H1 (cell line): ENCODE results near the gene PPP1R13B. TPM values are rescaled to one million over a fixed set of nuclear protein-coding genes. Genes with fewer than 3 reads are reported as not detected.

Experiments used
- CTCF ChIA-PET: fragments of 300-600 bp; sonication (Branson Sonifier 250); formaldehyde crosslinking; loops from one replicate; lab custom pipeline; 2021; ENCODE audit not compliant: partially characterized antibody; lab: Charles Lee
- POLR2A ChIA-PET: fragments of 300-600 bp; sonication (Branson Sonifier 250); formaldehyde crosslinking; loops from one replicate; lab custom pipeline; 2021; ENCODE audit warnings: inconsistent platforms; ENCODE audit not compliant: partially characterized antibody; lab: Charles Lee
- DNase-seq, 2 experiments: peaks; one replicate each; pipeline versions ENCODE4 v3.0.0 to v3.0.0-alpha.2; 2010 to 2022; ENCODE audit warnings: low spot score in 2 of 2, low read depth in 1 of 2, mixed read lengths in 1 of 2
- FAIRE-seq: peaks from 2 replicates; lab custom pipeline; 2011; peaks lifted over from hg19 to GRCh38; lab: Jason Lieb, UNC
- H2AFZ ChIP-seq: 2 replicates; pipeline ENCODE4 v1.8.1; 2012; ENCODE audit warnings: low read length, inconsistent platforms
- H2AK5ac ChIP-seq: 2 replicates; pipeline ENCODE4 v1.6.1; 2013; ENCODE audit warnings: low read depth, low read length
- H2BK120ac ChIP-seq: replicated peaks from 2 replicates; pipeline ENCODE3; 2013; ENCODE audit warnings: low read depth, low read length, inconsistent platforms
- H2BK12ac ChIP-seq: 2 replicates; pipeline ENCODE4 v1.6.1; 2013; ENCODE audit warnings: low read depth, low read length
- H2BK15ac ChIP-seq: 2 replicates; pipeline ENCODE4 v1.6.1; 2013; ENCODE audit warnings: low read length
- H2BK20ac ChIP-seq: 2 replicates; pipeline ENCODE4 v1.6.1; 2013; ENCODE audit warnings: low read length
- H2BK5ac ChIP-seq: 2 replicates; pipeline ENCODE4 v1.6.1; 2013; ENCODE audit warnings: low read depth, low read length
- H3K14ac ChIP-seq: 2 replicates; pipeline ENCODE4 v1.6.1; 2013; ENCODE audit warnings: inconsistent platforms; ENCODE audit not compliant: insufficient read length
- H3K18ac ChIP-seq: 2 replicates; pipeline ENCODE4 v1.6.1; 2013; ENCODE audit warnings: low read length; ENCODE audit errors: extremely low read depth
- H3K23ac ChIP-seq: 2 replicates; pipeline ENCODE4 v1.6.1; 2013; ENCODE audit warnings: inconsistent platforms; ENCODE audit not compliant: insufficient read length
- H3K23me2 ChIP-seq: 2 replicates; pipeline ENCODE4 v1.6.1; 2013; ENCODE audit warnings: low read depth, low read length
- H3K27ac ChIP-seq: 2 replicates; pipeline ENCODE4 v1.6.1; 2011; ENCODE audit warnings: low read depth, low read length, inconsistent platforms
- H3K27me3 ChIP-seq, 4 experiments: replicated peaks in 1 of 4; 1 replicate in 1 of 4; 2 replicates in 3 of 4; pipeline versions ENCODE4 v1.6.1 to v1.8.1; 2011 to 2013; ENCODE audit warnings: low read length in 3 of 4, mild to moderate bottlenecking in 3 of 4, inconsistent platforms in 2 of 4, mixed read lengths in 2 of 4, moderate library complexity in 1 of 4; ENCODE audit not compliant: control insufficient read depth in 3 of 4, insufficient read depth in 3 of 4; ENCODE audit errors: extremely low read depth in 1 of 4
- H3K36me3 ChIP-seq, 4 experiments: 2 replicates each; pipeline versions ENCODE4 v1.6.1 to v1.8.1; 2011 to 2013; ENCODE audit warnings: mild to moderate bottlenecking in 4 of 4, low read length in 3 of 4, moderate library complexity in 2 of 4, control low read depth in 1 of 4, inconsistent platforms in 1 of 4; ENCODE audit not compliant: insufficient read depth in 4 of 4, control insufficient read depth in 2 of 4
- H3K4ac ChIP-seq: replicated peaks from 2 replicates; pipeline ENCODE3; 2013; ENCODE audit warnings: low read length, low read depth, mixed read lengths, inconsistent platforms; ENCODE audit not compliant: insufficient read length
- H3K4me1 ChIP-seq, 4 experiments: replicated peaks in 1 of 4; 1 replicate in 1 of 4; 2 replicates in 3 of 4; pipeline versions ENCODE4 v1.6.1 to v1.8.1; 2011 to 2013; ENCODE audit warnings: low read length in 3 of 4, inconsistent platforms in 2 of 4, mixed read lengths in 1 of 4; ENCODE audit not compliant: insufficient read depth in 4 of 4, control insufficient read depth in 3 of 4
- H3K4me2 ChIP-seq, 2 experiments: 2 replicates each; pipeline versions ENCODE4 v1.6.1 to v1.8.1; 2011 to 2013; ENCODE audit warnings: low read depth in 2 of 2, low read length in 2 of 2, control low read depth in 1 of 2, inconsistent platforms in 1 of 2, mild to moderate bottlenecking in 1 of 2; ENCODE audit not compliant: insufficient read depth in 1 of 2
- H3K4me3 ChIP-seq, 4 experiments: fragments of 200-600, 300-600 bp in 1 of 4; sonication (generic), shearing (Covaris generic), sonication (Bioruptor Twin) in 1 of 4; 2 replicates each; pipeline versions ENCODE4 v1.5.1 to v1.8.1; 2011 to 2016; ENCODE audit warnings: low read length in 4 of 4, low read depth in 3 of 4, control low read depth in 2 of 4, inconsistent platforms in 2 of 4, mild to moderate bottlenecking in 2 of 4, mixed read lengths in 1 of 4, moderate library complexity in 1 of 4; ENCODE audit not compliant: insufficient read depth in 2 of 4; ENCODE audit errors: extremely low read depth in 1 of 4
- H3K56ac ChIP-seq: replicated peaks from 2 replicates; pipeline ENCODE3; 2013; ENCODE audit warnings: low read depth, mild to moderate bottlenecking, mixed read lengths, low read length, inconsistent platforms; ENCODE audit not compliant: insufficient read length
- H3K79me1 ChIP-seq: 2 replicates; pipeline ENCODE4 v1.6.1; 2013; ENCODE audit warnings: low read depth, low read length, control low read depth
- H3K79me2 ChIP-seq, 2 experiments: 2 replicates each; pipeline versions ENCODE4 v1.6.1 to v1.8.1; 2012 to 2013; ENCODE audit warnings: low read length in 2 of 2, mild to moderate bottlenecking in 2 of 2, inconsistent platforms in 1 of 2; ENCODE audit not compliant: insufficient read depth in 2 of 2, control insufficient read depth in 1 of 2
- H3K9ac ChIP-seq, 4 experiments: replicated peaks in 1 of 4; 1 replicate in 1 of 4; 2 replicates in 3 of 4; pipeline versions ENCODE4 v1.6.1 to v1.8.1; 2011 to 2013; ENCODE audit warnings: low read depth in 3 of 4, low read length in 3 of 4, control low read depth in 2 of 4, mild to moderate bottlenecking in 2 of 4, moderate library complexity in 2 of 4, inconsistent platforms in 1 of 4; ENCODE audit errors: extremely low read depth in 1 of 4
- H3K9me3 ChIP-seq, 2 experiments: 2 replicates each; pipeline versions ENCODE4 v1.6.1 to v1.8.1; 2012 to 2013; ENCODE audit warnings: mild to moderate bottlenecking in 2 of 2, moderate library complexity in 2 of 2, control low read depth in 1 of 2, inconsistent platforms in 1 of 2, low read depth in 1 of 2, low read length in 1 of 2, mixed read lengths in 1 of 2; ENCODE audit not compliant: insufficient read depth in 2 of 2
- H4K20me1 ChIP-seq, 2 experiments: replicated peaks in 1 of 2; 2 replicates each; pipeline versions ENCODE3 to v1.8.1; 2011 to 2013; ENCODE audit warnings: inconsistent platforms in 2 of 2, low read length in 2 of 2, mild to moderate bottlenecking in 1 of 2; ENCODE audit not compliant: insufficient read depth in 2 of 2, control insufficient read depth in 1 of 2
- H4K5ac ChIP-seq: 2 replicates; pipeline ENCODE4 v1.6.1; 2013; ENCODE audit warnings: low read length, low read depth, mixed read lengths, inconsistent platforms; ENCODE audit not compliant: insufficient read length
- H4K8ac ChIP-seq: 2 replicates; pipeline ENCODE4 v1.8.0; 2013; ENCODE audit warnings: mild to moderate bottlenecking, moderate library complexity, low read length, inconsistent platforms; ENCODE audit not compliant: insufficient read depth; ENCODE audit errors: extremely low read depth
- H4K91ac ChIP-seq: replicated peaks from 2 replicates; pipeline ENCODE3; 2013; ENCODE audit warnings: low read length, mixed read lengths, inconsistent platforms; ENCODE audit not compliant: insufficient read length
- CBX5 ChIP-seq: fragments of 300-800, 300-1000 bp; sonication (generic); IDR thresholded peaks from 2 replicates; pipeline ENCODE4 v1.7.1; 2016; ENCODE audit warnings: antibody characterized with exemption, low read length, low read depth
- NRF1 ChIP-seq: IDR thresholded peaks from 2 replicates; pipeline ENCODE4 v1.6.1; 2011; ENCODE audit warnings: mild to moderate bottlenecking, low read depth, low read length, improper control_type of control experiment
- RAD21 ChIP-seq, 2 experiments: IDR thresholded peaks in 1 of 2; conservative IDR thresholded peaks in 1 of 2; 2 replicates each; pipeline ENCODE4 v1.6.1; 2011; ENCODE audit warnings: low read depth in 2 of 2, low read length in 2 of 2, improper control_type of control experiment in 1 of 2, inconsistent platforms in 1 of 2, mild to moderate bottlenecking in 1 of 2, moderate library complexity in 1 of 2
- WGBS, 2 experiments: shearing (Covaris generic) in 1 of 2; methylation state at CpG; one replicate each; pipeline versions ENCODE4 v1.1.6 to v1.1.7; 2013 to 2015; ENCODE audit warnings: low lambda C conversion rate in 2 of 2, mixed read lengths in 2 of 2, inconsistent platforms in 1 of 2, low coverage in 1 of 2, missing lambda C conversion rate in 1 of 2; ENCODE audit not compliant: insufficient replicate concordance in 2 of 2, insufficient coverage in 1 of 2, insufficient read length in 1 of 2; ENCODE audit errors: extremely low coverage in 1 of 2, missing lambda C conversion rate in 1 of 2; 5-methylcytosine and 5-hydroxymethylcytosine counted together
- polyA plus RNA-seq, 7 experiments: library from polyadenylated mRNA; depleted of rRNA in 3 of 7; stranded (reverse) in 5 of 7; unstranded in 2 of 7; fragments of >200 nt in 5 of 7; fragments of 200-250 nt in 2 of 7; gene quantifications; 1 replicate in 5 of 7; 2 replicates in 1 of 7; 4 replicates in 1 of 7; pipeline versions ENCODE4 v1.2.1 to v1.2.3, GENCODE V29; 2011 to 2013; ENCODE audit warnings: missing spikeins in 2 of 7, mixed read lengths in 2 of 7
- total RNA-seq: library from RNA; stranded (reverse); fragmentation: NEBNext Ultra II Directional; extraction: Animal tissue kit (Norgen Biotek cat#: 25700); gene quantifications from 2 replicates; pipeline ENCODE4 v1.2.1, GENCODE V29; 2021
- TF ChIP-seq, protein P1 (sequence below): IDR thresholded peaks from 2 replicates; pipeline ENCODE4 v1.6.1; 2012; ENCODE audit warnings: low read length, inconsistent platforms

PPP1R13B gene
- total and polyA plus RNA-seq, 2 of the 8 experiments (the other 6 are each of a cell fraction or from before 2014, with no cell fraction given): 2.6 to 8.9 TPM

DNA sequence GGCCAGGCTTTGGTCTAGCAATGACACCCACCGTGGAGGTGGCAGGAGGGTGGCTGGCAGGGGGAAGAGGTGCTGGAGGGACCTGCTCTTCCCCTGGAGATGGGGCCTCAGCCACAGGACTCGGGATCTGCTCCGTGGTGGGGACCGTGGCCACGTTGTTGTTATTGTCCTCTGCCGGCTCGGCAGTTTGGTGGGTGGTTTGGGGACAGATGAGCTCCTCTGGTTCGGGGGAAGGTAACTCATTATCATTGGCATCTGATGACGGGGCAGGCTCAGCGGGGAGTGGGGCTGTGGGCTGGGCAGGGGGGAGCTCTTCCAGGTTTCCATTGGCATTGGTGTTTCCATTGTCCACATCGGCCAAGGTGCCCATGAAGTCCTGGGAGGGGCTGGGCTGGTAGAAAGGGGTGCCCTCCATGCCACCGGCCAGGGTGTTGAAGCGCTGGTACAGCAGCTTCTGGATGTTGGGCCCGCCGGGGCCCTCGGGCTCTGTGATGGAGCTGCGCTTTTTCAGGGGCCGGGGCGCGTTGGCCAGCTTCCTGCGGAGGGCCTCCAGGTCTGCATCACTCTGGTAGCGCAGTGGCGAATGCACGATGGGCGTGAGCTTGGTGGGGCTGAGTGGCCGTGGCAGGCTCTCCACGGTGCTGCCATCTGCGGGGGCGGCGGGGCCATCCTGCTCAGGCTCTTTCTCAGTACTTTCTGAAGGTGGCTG is 107.4 kb downstream of the PPP1R13B start:
- no peak overlapping the region for H2BK12ac ChIP-seq
- ChIA-PET CTCF (interaction anchor here (0.5 kb wide), 1 partner anchor 291 kb away, joined by 3 read pairs; no protein-coding TSS in a partner anchor), POLR2A (interaction anchor here (1.1 kb wide), 1 partner anchor 16 kb away, joined by 3 read pairs; no protein-coding TSS in a partner anchor)
- no peak overlapping the region for H3K4me2 ChIP-seq
- no peak overlapping the region for H4K5ac ChIP-seq
- H3K4me1 ChIP-seq: peaks cover 0 to 3% (median under 1%) of the 10 kb centered on the region in 4 experiments; a peak in 3 of 7 replicates
- H3K14ac ChIP-seq: no peak overlapping the region
- H3K23ac ChIP-seq: no peak overlapping the region
- H2BK20ac ChIP-seq: no peak overlapping the region
- peak overlapping the region; percentile 95; the same call in 1 of the 2 replicates for H2BK15ac ChIP-seq
- 87% methylated on average over 29 of the region's 30 CpGs; no CpG with 5 or more reads in 1 of the 2 experiments for WGBS, 2 experiments
- no peak overlapping the region for H3K9ac ChIP-seq
- H3K4ac ChIP-seq: no peak overlapping the region
- peaks cover 0 to 1% (median 0%) of the 10 kb centered on the region in 4 experiments; a peak in 2 of 8 replicates for H3K36me3 ChIP-seq
- no peak overlapping the region for H2BK120ac ChIP-seq
- DNase-seq: no peak
- H2AFZ ChIP-seq: no peak overlapping the region
- no peaks in the 10 kb centered on the region for H3K9me3 ChIP-seq
- no peak for FAIRE-seq
- H3K27me3 ChIP-seq: no peaks in the 10 kb centered on the region; a peak in 1 of 7 replicates
- H3K79me1 ChIP-seq: no peaks in the 10 kb centered on the region
- H3K4me3 ChIP-seq: no peak overlapping the region
- no peak overlapping the region for H4K91ac ChIP-seq
- H3K79me2 ChIP-seq: no peaks in the 10 kb centered on the region
- no peak overlapping the region for H3K56ac ChIP-seq
- H3K23me2 ChIP-seq: no peaks in the 10 kb centered on the region
- H3K27ac ChIP-seq: no peak overlapping the region; the same call in 1 of the 2 replicates
- H2BK5ac ChIP-seq: 0 out of 2 replicates have a peak overlapping the region, but pooled peaks have one; percentile 78
- H3K18ac ChIP-seq: no peak overlapping the region; the same call in 1 of the 2 replicates
- H4K8ac ChIP-seq: 0 out of 2 replicates have a peak overlapping the region, but pooled peaks have one; percentile 2
- no peak overlapping the region for H2AK5ac ChIP-seq
- H4K20me1 ChIP-seq: no peaks in the 10 kb centered on the region
- TF ChIP-seq NRF1 (no peak), CBX5 (no peak), RAD21 (IDR thresholded peaks at IDR 0.05 in 1 of 2, conservative IDR thresholded peaks at IDR 0.05 in 1 of 2; ENCODE audit: low read depth in 2 of 2, low read length in 2 of 2) (no peak)
- TF ChIP-seq, protein P1, sequence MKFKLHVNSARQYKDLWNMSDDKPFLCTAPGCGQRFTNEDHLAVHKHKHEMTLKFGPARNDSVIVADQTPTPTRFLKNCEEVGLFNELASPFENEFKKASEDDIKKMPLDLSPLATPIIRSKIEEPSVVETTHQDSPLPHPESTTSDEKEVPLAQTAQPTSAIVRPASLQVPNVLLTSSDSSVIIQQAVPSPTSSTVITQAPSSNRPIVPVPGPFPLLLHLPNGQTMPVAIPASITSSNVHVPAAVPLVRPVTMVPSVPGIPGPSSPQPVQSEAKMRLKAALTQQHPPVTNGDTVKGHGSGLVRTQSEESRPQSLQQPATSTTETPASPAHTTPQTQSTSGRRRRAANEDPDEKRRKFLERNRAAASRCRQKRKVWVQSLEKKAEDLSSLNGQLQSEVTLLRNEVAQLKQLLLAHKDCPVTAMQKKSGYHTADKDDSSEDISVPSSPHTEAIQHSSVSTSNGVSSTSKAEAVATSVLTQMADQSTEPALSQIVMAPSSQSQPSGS: no peak
